ENCODE measurements around the gene MAP2K3.
A peak's percentile ranks its signal among the peaks of the same experiment; 100 is the strongest.

The MAP2K3 gene

DNA sequence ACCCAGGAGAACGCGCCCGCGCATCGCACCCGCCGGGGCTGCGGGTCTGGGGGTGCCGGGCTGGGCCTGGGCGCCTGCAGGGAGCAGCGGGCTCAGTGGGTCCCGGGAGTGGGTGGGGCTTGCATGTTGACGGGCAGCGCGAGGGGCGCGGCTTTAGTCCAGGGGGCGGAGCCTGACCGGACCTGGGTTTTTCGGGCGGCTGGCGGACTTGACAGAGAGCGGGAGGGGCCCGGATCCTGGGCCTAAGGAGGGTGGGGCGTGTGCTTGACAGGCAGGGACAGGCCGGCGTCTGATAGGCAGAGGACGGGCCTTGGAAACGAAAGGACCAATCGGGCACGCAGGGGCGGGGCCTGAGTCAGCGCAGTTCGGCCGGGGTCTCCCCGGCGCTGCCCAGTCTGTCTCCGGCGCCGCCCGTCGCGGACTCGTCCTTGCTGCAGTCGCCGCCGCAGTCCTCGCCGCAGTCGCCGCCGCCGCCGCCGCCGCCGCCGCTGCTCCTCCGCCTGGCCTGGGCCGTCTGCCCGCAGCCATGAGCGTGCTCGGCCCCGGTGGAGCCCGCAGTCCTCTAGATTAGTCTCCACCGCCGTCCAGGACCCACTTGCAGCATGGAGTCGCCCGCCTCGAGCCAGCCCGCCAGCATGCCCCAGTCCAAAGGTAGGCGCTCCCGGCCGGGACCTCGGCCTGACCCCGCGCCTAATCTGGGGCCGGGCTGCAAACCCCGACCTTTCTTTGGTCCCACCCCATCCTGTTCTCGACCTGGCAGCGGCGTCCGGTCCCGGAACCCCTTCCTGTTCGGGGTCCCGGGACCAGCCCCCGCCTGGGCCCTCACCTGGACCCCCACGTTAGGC lies at the start of gene MAP2K3:
TSS of gene MAP2K3 (plus strand) at position 393 of the 845 bp plus-strand sequence. CDS start at position 603, 210 bp downstream.
- peak; percentile 87 to 93 for DNase-seq (ENCODE audit: low read depth in 2 of 2, low spot score in 1 of 2)

- DNase-seq (ENCODE audit: low read depth in 2 of 2, low spot score in 1 of 2): no peak
These were observed 48.6 kb upstream of the MAP2K3 start for GRCh38 chr17:21235921-21236320.

DNA sequence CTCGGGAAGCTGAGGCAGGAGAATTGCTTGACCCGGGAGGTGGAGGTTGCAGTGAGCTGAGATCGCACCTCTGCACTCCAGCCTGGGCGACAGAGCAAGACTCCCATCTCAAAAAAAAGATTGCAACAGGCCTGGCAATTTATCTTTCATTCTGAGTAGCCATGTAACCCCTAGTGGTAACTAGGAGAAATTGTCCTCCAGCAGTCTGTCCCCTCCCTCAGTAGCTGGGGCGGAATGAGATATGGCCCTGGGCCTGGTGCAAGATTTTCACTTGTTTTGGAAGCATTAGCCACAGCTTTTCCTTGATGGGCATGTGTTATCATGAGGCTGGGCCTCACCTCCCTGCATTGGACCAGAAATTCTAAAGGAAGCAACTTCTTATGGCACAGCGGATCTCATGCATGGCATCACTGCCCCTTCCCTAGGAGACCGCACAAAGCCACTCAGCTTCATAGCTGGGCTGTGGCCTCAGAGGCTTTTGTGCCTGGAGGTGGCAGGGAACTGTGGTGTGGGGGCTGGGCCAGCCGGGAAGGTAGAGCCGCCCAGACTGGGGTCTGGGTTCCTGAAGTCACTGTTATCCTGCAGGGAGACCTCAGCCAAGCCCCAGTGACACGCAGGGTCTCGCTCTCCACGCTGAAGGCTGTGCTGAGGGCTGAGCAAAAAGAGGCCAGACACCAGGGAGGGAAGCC lies 44.7 kb upstream of the MAP2K3 start:
- DNase-seq (ENCODE audit: low read depth in 2 of 2, low spot score in 1 of 2): no peak

DNA sequence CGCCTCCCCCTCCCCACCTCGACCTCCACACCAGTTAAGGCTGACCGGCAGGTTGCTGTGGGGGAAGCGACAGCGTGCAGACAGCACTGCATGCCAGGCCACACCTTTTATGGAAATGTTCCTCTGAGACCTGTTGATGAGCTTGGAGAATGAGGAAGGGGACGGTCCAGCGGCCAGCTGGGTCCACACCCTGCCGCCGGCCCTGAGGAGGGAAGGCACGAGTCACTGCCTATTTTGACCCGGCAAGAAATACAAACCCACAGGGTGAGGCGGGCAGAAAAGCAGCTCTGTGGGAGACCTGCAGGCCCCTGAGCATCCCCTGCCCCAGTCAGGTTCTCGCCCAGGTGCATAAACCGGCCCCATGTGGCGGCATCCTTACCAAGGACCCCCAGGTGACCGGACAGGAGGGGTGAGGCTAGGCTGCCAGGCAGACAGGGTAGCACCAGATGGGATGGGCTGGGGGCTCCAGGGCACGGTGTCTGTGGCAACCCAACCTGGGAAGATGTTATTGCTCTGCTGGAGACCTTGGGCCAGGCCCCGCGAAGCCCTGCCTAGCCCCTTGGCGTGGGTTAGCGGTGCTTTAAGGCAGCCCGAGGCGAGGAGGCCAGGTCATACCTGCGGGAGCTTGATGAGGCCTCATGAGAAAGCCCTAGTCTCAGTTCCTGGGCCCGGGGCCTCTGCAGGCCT lies 44.0 kb upstream of the MAP2K3 start:
- DNase-seq (ENCODE audit: low read depth in 2 of 2, low spot score in 1 of 2): no peak

DNA sequence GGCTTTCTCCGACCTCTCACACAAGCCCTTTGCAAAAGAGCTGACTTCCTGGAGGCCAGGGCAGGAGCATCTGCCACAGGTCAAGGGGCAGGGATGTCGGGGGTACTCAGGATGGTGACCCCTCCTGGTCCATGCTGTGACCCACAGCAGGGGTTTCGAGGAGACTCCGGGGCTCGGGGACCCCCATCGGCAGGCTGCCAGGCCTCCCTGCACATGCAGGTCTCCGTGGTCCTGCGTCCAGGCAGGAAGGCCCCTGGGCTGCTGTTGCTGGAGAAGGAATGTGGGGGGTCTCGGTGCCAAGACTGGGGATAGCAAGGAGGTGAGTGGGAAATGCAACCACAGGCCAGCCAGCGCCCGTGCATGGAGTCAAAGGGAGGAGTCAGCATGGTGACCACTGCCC lies 42.9 kb upstream of the MAP2K3 start:
- no peak for DNase-seq (ENCODE audit: low read depth in 2 of 2, low spot score in 1 of 2)

- no peak for DNase-seq (ENCODE audit: low read depth in 2 of 2, low spot score in 1 of 2)
These were observed 42.3 kb upstream of the MAP2K3 start for GRCh38 chr17:21242026-21242697.

- no peak for DNase-seq (ENCODE audit: low read depth in 2 of 2, low spot score in 1 of 2)
These were observed 41.6 kb upstream of the MAP2K3 start for GRCh38 chr17:21242780-21243515.

DNA sequence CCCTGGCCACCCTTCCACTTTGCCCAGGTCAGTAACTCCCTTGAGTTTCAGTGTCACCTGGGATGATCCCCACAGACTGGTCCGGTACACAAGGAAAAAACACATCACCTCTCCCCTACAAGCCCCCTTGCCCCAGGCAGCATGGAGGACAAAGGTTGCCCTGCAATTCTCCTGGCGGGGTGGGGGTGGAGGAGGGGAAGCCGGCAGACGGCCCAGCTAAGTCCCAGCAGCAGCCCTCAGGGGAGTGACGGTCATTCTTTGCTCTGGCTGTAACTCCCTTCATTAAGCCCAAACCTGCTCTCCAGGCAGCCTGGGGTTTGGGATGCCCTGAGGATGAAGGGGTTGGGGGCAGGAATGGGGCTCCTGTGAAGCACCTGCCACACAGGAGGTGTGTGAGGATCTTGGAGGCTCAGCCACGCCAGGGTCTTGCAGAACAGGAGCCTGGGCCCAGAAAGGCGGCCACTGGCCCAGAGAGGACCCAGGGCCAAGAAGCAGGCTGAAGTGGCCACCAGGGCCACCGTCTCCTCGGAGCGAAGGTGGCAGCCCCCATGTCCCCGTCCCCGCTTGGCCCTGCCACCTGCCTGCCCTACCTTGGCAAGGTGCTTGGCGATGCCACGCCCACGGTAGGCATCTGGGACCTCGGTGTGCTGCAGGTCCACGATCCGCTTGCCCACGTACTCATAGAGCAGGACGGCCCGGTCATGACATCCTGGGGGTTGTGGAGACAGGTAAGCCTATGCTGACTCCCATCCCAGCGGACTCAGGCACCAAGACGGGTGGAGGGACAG lies 40.8 kb upstream of the MAP2K3 start:
- no peak for DNase-seq (ENCODE audit: low read depth in 2 of 2, low spot score in 1 of 2)

GRCh38 chr17:21245639-21246084 lies 38.8 kb upstream of the MAP2K3 start:
- DNase-seq (ENCODE audit: low read depth in 2 of 2, low spot score in 1 of 2): no peak

DNA sequence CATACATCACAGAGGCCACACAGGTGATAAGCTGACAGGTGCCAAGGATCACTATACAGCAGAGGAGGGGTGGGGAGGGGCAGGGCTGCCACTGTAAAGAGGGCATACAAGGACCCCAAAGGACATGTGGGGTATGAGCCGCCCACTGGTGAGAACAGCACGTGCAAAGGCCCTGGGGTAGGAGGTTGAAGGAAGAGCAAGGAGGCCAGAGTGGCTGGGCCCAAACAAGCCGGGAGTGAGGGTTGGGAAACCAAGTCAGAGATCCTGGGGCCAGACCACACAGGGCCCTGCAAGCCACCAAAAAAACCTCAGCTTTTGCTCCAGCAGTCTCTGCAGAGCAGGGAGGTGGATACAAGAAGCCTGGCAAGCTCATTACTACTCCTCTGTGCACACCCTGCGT lies 37.8 kb upstream of the MAP2K3 start:
- no peak for DNase-seq (ENCODE audit: low read depth in 2 of 2, low spot score in 1 of 2)

- DNase-seq (ENCODE audit: low read depth in 2 of 2, low spot score in 1 of 2): no peak
These were observed 36.8 kb upstream of the MAP2K3 start for GRCh38 chr17:21247552-21248258.

DNA sequence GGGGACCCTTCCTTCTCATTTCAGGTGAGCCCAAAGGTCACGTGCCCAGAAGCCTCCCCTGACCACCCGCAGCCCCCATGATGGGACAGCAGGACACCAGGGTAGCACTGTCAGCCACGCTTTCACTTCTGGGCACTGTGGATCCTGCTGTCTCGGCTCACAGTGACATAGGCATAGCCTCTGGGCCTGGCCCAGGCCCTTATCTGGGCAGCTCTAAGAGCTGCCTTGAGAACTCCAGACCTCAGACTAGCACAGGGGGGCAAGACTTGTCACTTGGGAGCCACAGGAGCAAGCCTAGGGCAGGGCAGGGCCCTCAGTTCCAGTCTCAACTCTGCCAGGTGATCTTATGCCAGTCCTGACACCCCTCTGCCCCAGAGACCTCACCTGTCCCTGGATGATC lies 36.0 kb upstream of the MAP2K3 start:
- no peak for DNase-seq (ENCODE audit: low read depth in 2 of 2, low spot score in 1 of 2)

DNA sequence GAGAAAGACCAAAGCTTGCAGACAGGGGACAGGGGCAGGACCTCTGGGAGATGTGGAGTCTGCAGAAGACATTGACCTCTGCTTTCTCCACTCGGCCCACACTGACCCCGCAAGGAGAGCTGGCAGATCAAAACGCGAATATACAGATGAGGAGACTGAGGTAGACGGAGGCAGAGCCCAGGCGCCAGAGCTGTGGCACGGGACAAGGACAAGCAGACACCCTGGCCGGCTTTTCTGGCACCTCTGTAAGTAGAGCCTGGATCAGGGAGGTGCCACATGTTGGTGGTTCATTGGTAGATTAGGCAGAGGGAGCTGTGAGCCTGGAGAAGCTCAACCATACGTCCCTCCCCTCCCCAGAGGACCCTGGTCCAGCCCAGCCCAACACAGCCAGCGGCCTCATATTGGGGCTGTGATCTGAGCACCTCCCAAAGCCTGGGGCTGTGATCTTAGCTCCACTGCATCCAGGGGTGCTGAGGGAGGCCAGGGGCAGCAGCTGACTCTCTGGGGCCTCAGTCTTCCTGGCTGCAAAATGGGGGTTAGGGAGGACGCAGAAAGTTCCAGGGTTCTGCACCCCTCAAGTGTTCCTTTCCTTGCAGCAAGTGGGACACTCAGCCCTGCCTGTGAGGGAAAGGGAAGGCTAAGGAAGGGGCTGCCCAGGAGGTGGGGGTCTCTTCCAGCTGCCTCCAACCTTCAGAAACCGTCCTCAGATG lies 35.3 kb upstream of the MAP2K3 start:
- DNase-seq (ENCODE audit: low read depth in 2 of 2, low spot score in 1 of 2): no peak

- DNase-seq (ENCODE audit: low read depth in 2 of 2, low spot score in 1 of 2): no peak
These were observed 34.4 kb upstream of the MAP2K3 start for GRCh38 chr17:21249920-21250703.

DNA sequence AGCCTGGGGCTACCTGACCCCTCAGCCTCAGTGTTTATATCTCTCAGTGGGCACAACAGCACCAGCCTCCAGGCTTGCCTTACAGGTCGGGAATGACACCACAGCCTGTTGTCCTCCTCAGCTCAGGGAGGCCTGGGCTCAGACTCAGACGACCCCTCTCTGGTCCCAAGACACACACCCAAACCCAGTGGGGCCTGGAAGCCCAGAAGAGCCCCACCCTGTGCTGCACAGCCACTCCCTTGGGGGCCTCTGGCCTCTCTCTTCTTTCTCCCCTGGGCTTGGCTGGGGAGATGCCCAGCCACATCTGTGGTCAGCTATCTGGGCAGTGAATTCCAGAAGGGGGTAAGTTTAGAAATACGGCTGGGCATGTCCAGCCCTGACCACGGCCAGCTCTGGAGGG lies 33.7 kb upstream of the MAP2K3 start:
- no peak for DNase-seq (ENCODE audit: low read depth in 2 of 2, low spot score in 1 of 2)

- DNase-seq (ENCODE audit: low read depth in 2 of 2, low spot score in 1 of 2): no peak
These were observed 33.0 kb upstream of the MAP2K3 start for GRCh38 chr17:21251337-21252010.

GRCh38 chr17:21252289-21252795 lies 32.2 kb upstream of the MAP2K3 start:
- DNase-seq (ENCODE audit: low read depth in 2 of 2, low spot score in 1 of 2): no peak

All from stimulated activated CD8-positive, alpha-beta memory T cell treated with anti-CD3 and anti-CD28 coated beads, Interleukin-4, amount 100 ng/mL, for 1 hour (primary cell).